CD4-positive, alpha-beta T cell treated with Interleukin-4 for 1 hour (primary cell): Measurements from ENCODE around the gene ZNF628.

Experiments
- DNase-seq, 2 donors: peaks; one replicate each; pipeline ENCODE4 v3.0.0-alpha.2; 2020 to 2022

The ZNF628 gene

GRCh38 chr19:55497763-55498162 is 21.3 kb downstream of the ZNF628 start:
- no peak for DNase-seq

GRCh38 chr19:55498246-55498840 is 21.9 kb downstream of the ZNF628 start:
- DNase-seq, result no peak

GRCh38 chr19:55500368-55500952 is 24.0 kb downstream of the ZNF628 start:
- no peak for DNase-seq

GRCh38 chr19:55502197-55502952 is 26.0 kb downstream of the ZNF628 start:
- DNase-seq, result no peak

- no peak for DNase-seq
Observed at GRCh38 chr19:55503157-55503501, 26.7 kb downstream of the ZNF628 start.

GRCh38 chr19:55503502-55504251 is 27.3 kb downstream of the ZNF628 start:
- peak; percentile 93 to 94 for DNase-seq

GRCh38 chr19:55504252-55504603 is 27.8 kb downstream of the ZNF628 start:
- DNase-seq, result no peak

- DNase-seq, result no peak
Observed at GRCh38 chr19:55504981-55505380, 28.6 kb downstream of the ZNF628 start.

GRCh38 chr19:55508120-55508519 is 31.7 kb downstream of the ZNF628 start:
- DNase-seq, result no peak

GRCh38 chr19:55516878-55517620 is 40.6 kb downstream of the ZNF628 start:
- peak; percentile 93 for DNase-seq

GRCh38 chr19:55519451-55520311 is 43.3 kb downstream of the ZNF628 start:
- DNase-seq, result no peak

GRCh38 chr19:55520691-55521292 is 44.4 kb downstream of the ZNF628 start:
- DNase-seq, result no peak

- no peak for DNase-seq
Observed at GRCh38 chr19:55525289-55526101, 49.1 kb downstream of the ZNF628 start.

- no peak for DNase-seq
Observed at GRCh38 chr19:55526216-55527196, 50.1 kb downstream of the ZNF628 start.

GRCh38 chr19:55527197-55528029 is 51.0 kb downstream of the ZNF628 start:
- DNase-seq, result no peak

- DNase-seq, result no peak
Observed at GRCh38 chr19:55528030-55528803, 51.8 kb downstream of the ZNF628 start.

- DNase-seq, result no peak
Observed at GRCh38 chr19:55529636-55530234, 53.3 kb downstream of the ZNF628 start.
